H1 (cell line): Measurements from ENCODE around the gene SIGLEC10. TPM values are rescaled to one million over a fixed set of nuclear protein-coding genes. Genes with fewer than 3 reads are reported as not detected.

ENCODE experiments used
- BCL11A ChIP-seq, 2 experiments: IDR thresholded peaks; one replicate each; pipeline ENCODE4 v1.6.1; 2011; ENCODE audit warnings: low read depth in 2 of 2, low read length in 2 of 2, mild to moderate bottlenecking in 2 of 2
- TAF1 ChIP-seq: IDR thresholded peaks from 2 replicates; pipeline ENCODE4 v1.6.1; 2011; ENCODE audit warnings: mild to moderate bottlenecking, low read depth, low read length
- USF2 ChIP-seq: IDR thresholded peaks from 2 replicates; pipeline ENCODE4 v1.6.1; 2011; ENCODE audit warnings: low read length, improper control_type of control experiment
- polyA plus RNA-seq, 7 experiments: library from polyadenylated mRNA; depleted of rRNA in 3 of 7; stranded (reverse) in 5 of 7; unstranded in 2 of 7; fragments of >200 nt in 5 of 7; fragments of 200-250 nt in 2 of 7; gene quantifications; 1 replicate in 5 of 7; 2 replicates in 1 of 7; 4 replicates in 1 of 7; pipeline versions ENCODE4 v1.2.1 to v1.2.3, GENCODE V29; 2011 to 2013; ENCODE audit warnings: missing spikeins in 2 of 7, mixed read lengths in 2 of 7
- total RNA-seq: library from RNA; stranded (reverse); fragmentation: NEBNext Ultra II Directional; extraction: Animal tissue kit (Norgen Biotek cat#: 25700); gene quantifications from 2 replicates; pipeline ENCODE4 v1.2.1, GENCODE V29; 2021

The SIGLEC10 gene
- total and polyA plus RNA-seq, 2 of the 8 experiments (the other 6 are each of a cell fraction or from before 2014, with no cell fraction given), result 0.06 TPM; not detected in 1

- TF ChIP-seq TAF1 (peak; percentile 81), USF2 (no peak), BCL11A (IDR thresholded peaks at IDR 0.05; ENCODE audit: low read depth in 2 of 2, low read length in 2 of 2) (no peak)
Measured at GRCh38 chr19:51366389-51367254, 50.8 kb downstream of the SIGLEC10 start (continued).
